GM23338 (cell line): ENCODE measurements around the gene IMPG2.

Experiments
- EZH2 ChIP-seq: fragments of 200-600 bp; sonication (generic); IDR thresholded peaks from one replicate; pipeline ENCODE4 v1.8.0; 2017; ENCODE audit warnings: antibody characterized with exemption, mild to moderate bottlenecking, low read depth; ENCODE audit not compliant: unreplicated experiment
- TF ChIP-seq, protein P1 (sequence below), 2 experiments: fragments of 200-600 bp in 1 of 2; sonication (generic) in 1 of 2; conservative IDR thresholded peaks; 2 replicates each; pipeline versions ENCODE4 v1.5.1 to v1.6.1; 2016 to 2017; ENCODE audit warnings: antibody characterized with exemption in 2 of 2, low read depth in 2 of 2, mild to moderate bottlenecking in 2 of 2, moderate library complexity in 1 of 2
- TF ChIP-seq, protein P2 (sequence below): IDR thresholded peaks from one replicate; pipeline ENCODE4 v1.6.1; 2018; ENCODE audit warnings: antibody characterized with exemption; ENCODE audit not compliant: unreplicated experiment

DNA sequence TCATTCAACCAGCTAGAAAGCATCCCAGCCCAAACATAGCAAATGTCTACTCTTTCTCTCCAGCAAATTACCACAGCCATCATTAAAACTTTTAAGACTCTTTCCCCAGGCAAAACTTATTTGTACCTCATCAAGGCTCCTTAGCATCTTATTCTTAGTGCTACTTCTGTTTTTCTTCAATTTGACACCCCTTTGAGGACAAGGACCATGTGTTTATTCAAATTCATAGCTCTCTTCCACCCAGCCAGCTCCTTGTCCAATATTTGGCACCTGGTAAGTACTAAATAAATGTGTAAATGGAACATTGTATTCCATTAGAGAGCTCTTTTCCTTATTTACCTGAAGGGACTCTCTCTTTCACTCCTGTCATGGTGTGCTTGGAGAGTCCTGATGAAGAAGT lies 89.8 kb downstream of the IMPG2 start:
- no peak for TF ChIP-seq EZH2
- TF ChIP-seq, protein P1, sequence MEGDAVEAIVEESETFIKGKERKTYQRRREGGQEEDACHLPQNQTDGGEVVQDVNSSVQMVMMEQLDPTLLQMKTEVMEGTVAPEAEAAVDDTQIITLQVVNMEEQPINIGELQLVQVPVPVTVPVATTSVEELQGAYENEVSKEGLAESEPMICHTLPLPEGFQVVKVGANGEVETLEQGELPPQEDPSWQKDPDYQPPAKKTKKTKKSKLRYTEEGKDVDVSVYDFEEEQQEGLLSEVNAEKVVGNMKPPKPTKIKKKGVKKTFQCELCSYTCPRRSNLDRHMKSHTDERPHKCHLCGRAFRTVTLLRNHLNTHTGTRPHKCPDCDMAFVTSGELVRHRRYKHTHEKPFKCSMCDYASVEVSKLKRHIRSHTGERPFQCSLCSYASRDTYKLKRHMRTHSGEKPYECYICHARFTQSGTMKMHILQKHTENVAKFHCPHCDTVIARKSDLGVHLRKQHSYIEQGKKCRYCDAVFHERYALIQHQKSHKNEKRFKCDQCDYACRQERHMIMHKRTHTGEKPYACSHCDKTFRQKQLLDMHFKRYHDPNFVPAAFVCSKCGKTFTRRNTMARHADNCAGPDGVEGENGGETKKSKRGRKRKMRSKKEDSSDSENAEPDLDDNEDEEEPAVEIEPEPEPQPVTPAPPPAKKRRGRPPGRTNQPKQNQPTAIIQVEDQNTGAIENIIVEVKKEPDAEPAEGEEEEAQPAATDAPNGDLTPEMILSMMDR (conservative IDR thresholded peaks at IDR 0.05; ENCODE audit: low read depth in 2 of 2) = no peak
- TF ChIP-seq, protein P2, sequence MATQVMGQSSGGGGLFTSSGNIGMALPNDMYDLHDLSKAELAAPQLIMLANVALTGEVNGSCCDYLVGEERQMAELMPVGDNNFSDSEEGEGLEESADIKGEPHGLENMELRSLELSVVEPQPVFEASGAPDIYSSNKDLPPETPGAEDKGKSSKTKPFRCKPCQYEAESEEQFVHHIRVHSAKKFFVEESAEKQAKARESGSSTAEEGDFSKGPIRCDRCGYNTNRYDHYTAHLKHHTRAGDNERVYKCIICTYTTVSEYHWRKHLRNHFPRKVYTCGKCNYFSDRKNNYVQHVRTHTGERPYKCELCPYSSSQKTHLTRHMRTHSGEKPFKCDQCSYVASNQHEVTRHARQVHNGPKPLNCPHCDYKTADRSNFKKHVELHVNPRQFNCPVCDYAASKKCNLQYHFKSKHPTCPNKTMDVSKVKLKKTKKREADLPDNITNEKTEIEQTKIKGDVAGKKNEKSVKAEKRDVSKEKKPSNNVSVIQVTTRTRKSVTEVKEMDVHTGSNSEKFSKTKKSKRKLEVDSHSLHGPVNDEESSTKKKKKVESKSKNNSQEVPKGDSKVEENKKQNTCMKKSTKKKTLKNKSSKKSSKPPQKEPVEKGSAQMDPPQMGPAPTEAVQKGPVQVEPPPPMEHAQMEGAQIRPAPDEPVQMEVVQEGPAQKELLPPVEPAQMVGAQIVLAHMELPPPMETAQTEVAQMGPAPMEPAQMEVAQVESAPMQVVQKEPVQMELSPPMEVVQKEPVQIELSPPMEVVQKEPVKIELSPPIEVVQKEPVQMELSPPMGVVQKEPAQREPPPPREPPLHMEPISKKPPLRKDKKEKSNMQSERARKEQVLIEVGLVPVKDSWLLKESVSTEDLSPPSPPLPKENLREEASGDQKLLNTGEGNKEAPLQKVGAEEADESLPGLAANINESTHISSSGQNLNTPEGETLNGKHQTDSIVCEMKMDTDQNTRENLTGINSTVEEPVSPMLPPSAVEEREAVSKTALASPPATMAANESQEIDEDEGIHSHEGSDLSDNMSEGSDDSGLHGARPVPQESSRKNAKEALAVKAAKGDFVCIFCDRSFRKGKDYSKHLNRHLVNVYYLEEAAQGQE = no peak
